ENCODE data around the gene ATF3. TPM values are rescaled to one million over a fixed set of nuclear protein-coding genes. Genes with fewer than 3 reads are reported as not detected.

ATF3 gene
- total RNA-seq, 1 experiment from 2014 or later: 114 TPM

DNA sequence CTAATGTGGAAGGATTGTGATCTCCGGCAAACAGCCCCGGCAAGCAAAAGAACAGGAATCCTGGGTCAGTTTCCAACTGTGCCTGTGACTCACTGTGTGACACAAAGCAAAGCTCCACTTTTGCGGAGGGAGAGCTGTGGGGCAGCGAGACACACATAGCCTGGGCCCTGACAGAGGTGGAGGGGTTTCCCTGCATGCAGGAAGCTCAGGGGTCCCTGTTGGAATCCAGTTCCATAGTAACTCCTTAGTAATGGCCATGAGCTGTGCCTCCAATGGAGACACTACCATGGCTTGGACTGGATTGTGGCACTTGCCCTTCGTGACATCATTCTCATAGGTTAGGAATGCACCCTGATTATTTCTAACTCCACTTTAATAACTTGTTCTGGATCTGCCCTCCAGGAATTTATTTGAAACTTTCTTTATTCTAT is 47.0 kb upstream of the ATF3 start:
- ChIA-PET POLR2A (interaction anchor here (0.6 to 1.8 kb wide), 9 partner anchors 14 to 230 kb away, joined by 3 to 11 read pairs (median 5); partner anchors contain the start of genes ATF3, NSL1 and TATDN3), CTCF (interaction anchor here (0.7 to 2.7 kb wide), 4 partner anchors 33 to 104 kb away, joined by 3 to 10 read pairs (median 4); no protein-coding TSS in a partner anchor)
- intact Hi-C loops (cut with micrococcal nuclease): no loop called here
- Mint-ChIP-seq H3K4me3 (ENCODE audit: unreplicated experiment) (no peak overlapping the region), H3K27me3 (ENCODE audit: insufficient read depth, unreplicated experiment) (no peaks in the 10 kb centered on the region), H3K4me1 (ENCODE audit: insufficient read depth, unreplicated experiment) (peaks cover 21% of the 10 kb centered on the region), H3K27ac (ENCODE audit: low read depth, unreplicated experiment) (peak overlapping the region; percentile 25), H3K9me3 (ENCODE audit: unreplicated experiment) (no peaks in the 10 kb centered on the region), H3K36me3 (ENCODE audit: insufficient read depth, unreplicated experiment) (no peaks in the 10 kb centered on the region)
- peak; percentile 50 for DNase-seq (ENCODE audit: unreplicated experiment)
- no TSS peak for BruUV-seq (replicated peaks)
- TF ChIP-seq, protein P1, sequence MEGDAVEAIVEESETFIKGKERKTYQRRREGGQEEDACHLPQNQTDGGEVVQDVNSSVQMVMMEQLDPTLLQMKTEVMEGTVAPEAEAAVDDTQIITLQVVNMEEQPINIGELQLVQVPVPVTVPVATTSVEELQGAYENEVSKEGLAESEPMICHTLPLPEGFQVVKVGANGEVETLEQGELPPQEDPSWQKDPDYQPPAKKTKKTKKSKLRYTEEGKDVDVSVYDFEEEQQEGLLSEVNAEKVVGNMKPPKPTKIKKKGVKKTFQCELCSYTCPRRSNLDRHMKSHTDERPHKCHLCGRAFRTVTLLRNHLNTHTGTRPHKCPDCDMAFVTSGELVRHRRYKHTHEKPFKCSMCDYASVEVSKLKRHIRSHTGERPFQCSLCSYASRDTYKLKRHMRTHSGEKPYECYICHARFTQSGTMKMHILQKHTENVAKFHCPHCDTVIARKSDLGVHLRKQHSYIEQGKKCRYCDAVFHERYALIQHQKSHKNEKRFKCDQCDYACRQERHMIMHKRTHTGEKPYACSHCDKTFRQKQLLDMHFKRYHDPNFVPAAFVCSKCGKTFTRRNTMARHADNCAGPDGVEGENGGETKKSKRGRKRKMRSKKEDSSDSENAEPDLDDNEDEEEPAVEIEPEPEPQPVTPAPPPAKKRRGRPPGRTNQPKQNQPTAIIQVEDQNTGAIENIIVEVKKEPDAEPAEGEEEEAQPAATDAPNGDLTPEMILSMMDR (IDR thresholded peaks at IDR 0.05; ENCODE audit: unreplicated experiment): no peak

DNA sequence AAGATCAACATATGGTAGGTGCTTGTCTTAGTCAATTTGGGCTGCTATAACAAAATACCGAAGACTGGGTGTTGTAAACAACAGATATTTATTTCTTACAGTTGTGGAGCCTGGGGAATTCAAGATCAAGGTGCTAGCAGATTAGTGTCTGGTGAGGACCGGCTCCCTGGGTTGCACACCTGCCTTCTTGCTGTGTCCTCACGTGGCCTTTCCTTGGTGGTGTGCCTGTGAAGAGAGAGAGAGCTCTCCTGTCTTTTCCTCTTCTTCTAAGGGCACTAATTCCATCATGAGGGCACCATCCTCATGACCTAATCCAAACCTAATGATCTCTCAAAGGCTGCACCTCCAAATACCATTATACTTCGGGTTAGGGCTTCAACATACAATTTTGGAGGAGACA is 45.8 kb upstream of the ATF3 start:
- H3K4me3 Mint-ChIP-seq (ENCODE audit: unreplicated experiment): no peak overlapping the region
- no peaks in the 10 kb centered on the region for H3K27me3 Mint-ChIP-seq (ENCODE audit: insufficient read depth, unreplicated experiment)
- intact Hi-C loops (cut with micrococcal nuclease): no loop called here
- H3K9me3 Mint-ChIP-seq (ENCODE audit: unreplicated experiment): no peaks in the 10 kb centered on the region
- no peak overlapping the region for H3K27ac Mint-ChIP-seq (ENCODE audit: low read depth, unreplicated experiment)
- ChIA-PET CTCF (interaction anchor here (0.7 to 2.7 kb wide), 5 partner anchors 15 to 219 kb away, joined by 3 to 10 read pairs (median 4); no protein-coding TSS in a partner anchor), POLR2A (interaction anchor here (0.9 kb wide), 1 partner anchor 42 kb away, joined by 3 read pairs; no protein-coding TSS in a partner anchor)
- TF ChIP-seq, protein P1 (IDR thresholded peaks at IDR 0.05; ENCODE audit: unreplicated experiment): no peak
- BruUV-seq (replicated peaks): no TSS peak
- no peaks in the 10 kb centered on the region for H3K36me3 Mint-ChIP-seq (ENCODE audit: insufficient read depth, unreplicated experiment)
- DNase-seq (ENCODE audit: unreplicated experiment): no peak
- peaks cover 31% of the 10 kb centered on the region for H3K4me1 Mint-ChIP-seq (ENCODE audit: insufficient read depth, unreplicated experiment)

DNA sequence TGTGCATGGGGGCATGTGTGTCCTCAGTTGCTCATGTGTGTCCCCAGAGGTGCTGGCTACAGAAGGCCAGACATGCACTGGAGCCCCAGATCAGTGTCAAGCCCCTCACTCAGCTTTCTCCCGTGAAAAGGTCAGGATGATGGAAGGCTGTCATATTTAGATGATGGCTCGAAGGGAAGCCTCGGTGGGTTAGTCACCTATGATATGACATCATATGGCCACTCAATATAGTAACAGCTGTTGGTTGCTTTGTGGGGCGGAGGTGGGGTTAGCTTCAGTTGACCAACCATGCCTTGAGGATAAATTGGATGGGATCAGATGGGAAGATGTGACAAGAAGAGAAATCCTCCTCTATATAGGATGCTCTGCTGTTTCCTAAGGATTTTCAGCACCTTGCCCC is 43.5 kb upstream of the ATF3 start:
- BruUV-seq (replicated peaks): no TSS peak
- TF ChIP-seq, protein P1 (IDR thresholded peaks at IDR 0.05; ENCODE audit: unreplicated experiment): no peak
- DNase-seq (ENCODE audit: unreplicated experiment): no peak
- ChIA-PET CTCF (interaction anchor here (0.7 to 3.9 kb wide), 5 partner anchors 9 to 88 kb away, joined by 3 to 30 read pairs (median 3); partner anchors contain the start of gene ATF3), POLR2A (interaction anchor here (0.5 to 4.1 kb wide), 3 partner anchors 42 to 918 kb away, joined by 3 to 86 read pairs (median 4); partner anchors contain the start of gene ATF3)
- Mint-ChIP-seq H3K4me3 (ENCODE audit: unreplicated experiment) (no peak overlapping the region), H3K9me3 (ENCODE audit: unreplicated experiment) (no peaks in the 10 kb centered on the region), H3K27ac (ENCODE audit: low read depth, unreplicated experiment) (no peak overlapping the region), H3K4me1 (ENCODE audit: insufficient read depth, unreplicated experiment) (peaks cover 24% of the 10 kb centered on the region), H3K36me3 (ENCODE audit: insufficient read depth, unreplicated experiment) (no peaks in the 10 kb centered on the region), H3K27me3 (ENCODE audit: insufficient read depth, unreplicated experiment) (no peaks in the 10 kb centered on the region)
- intact Hi-C loops (cut with micrococcal nuclease): no loop called here

DNA sequence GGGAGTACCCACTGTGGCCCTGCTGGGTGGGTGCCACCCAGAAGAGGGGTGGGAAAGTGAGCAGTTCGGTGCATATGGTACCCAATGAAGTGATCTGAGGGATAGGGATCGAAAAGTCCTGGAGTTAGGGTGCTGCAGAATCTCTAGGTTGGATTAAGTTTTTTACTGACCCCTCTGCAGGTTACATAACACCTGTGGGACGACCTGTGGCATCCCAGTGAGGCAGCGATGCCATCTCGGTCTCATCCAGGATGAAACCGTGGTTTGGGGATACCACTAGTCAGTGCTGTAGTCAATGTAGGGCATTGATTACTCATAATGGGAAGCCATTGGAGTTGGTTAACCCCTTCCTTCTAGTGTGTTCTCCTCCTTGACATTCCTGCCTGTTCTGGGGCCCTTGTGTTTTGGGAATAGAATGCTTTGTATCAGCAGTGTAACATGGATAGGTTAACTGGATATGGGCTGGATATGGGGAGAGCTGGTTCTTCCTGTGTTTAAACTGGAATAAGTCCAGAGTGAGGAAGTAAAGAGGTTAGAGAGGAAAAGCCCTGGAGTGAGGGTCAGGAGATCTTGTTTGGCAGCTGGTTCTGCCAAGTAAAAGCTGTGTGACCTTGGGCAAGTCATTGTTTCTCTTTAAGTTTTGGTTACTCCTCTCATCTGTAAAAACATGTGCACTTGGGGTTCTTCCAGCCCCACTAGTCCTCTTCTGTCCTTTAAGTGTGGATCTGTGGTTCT is 42.8 kb upstream of the ATF3 start:
- POLR2A ChIA-PET: interaction anchor here (0.5 to 4.1 kb wide), 12 partner anchors 10 to 919 kb away, joined by 3 to 86 read pairs (median 12); partner anchors contain the start of genes ATF3 and NSL1
- TF ChIP-seq, protein P1 (IDR thresholded peaks at IDR 0.05; ENCODE audit: unreplicated experiment): no peak
- no peaks in the 10 kb centered on the region for H3K27me3 Mint-ChIP-seq (ENCODE audit: insufficient read depth, unreplicated experiment)
- no peaks in the 10 kb centered on the region for H3K36me3 Mint-ChIP-seq (ENCODE audit: insufficient read depth, unreplicated experiment)
- peaks cover 24% of the 10 kb centered on the region for H3K4me1 Mint-ChIP-seq (ENCODE audit: insufficient read depth, unreplicated experiment)
- H3K27ac Mint-ChIP-seq (ENCODE audit: low read depth, unreplicated experiment): peak overlapping the region; percentile 78
- H3K4me3 Mint-ChIP-seq (ENCODE audit: unreplicated experiment): peak overlapping the region; percentile 72
- no peaks in the 10 kb centered on the region for H3K9me3 Mint-ChIP-seq (ENCODE audit: unreplicated experiment)
- no peak for DNase-seq (ENCODE audit: unreplicated experiment)
- BruUV-seq (replicated peaks): no TSS peak
- CTCF ChIA-PET: interaction anchor here (0.7 to 3.9 kb wide), 9 partner anchors 31 to 216 kb away, joined by 3 to 30 read pairs (median 3); partner anchors contain the start of gene ATF3
- intact Hi-C loops (cut with micrococcal nuclease): loop anchor here (2.0 kb wide), 2 partner anchors 31 to 77 kb away; no protein-coding TSS in a partner anchor

Data from MCF 10A (cell line).